GM10847 (cell line): Measurements from ENCODE around the gene PRKCE.

Experiments
- POLR2A ChIP-seq: IDR thresholded peaks from 2 replicates; pipeline ENCODE4 v1.6.1; 2011; ENCODE audit not compliant: insufficient read length; ENCODE audit errors: extremely low read depth

Gene PRKCE

DNA sequence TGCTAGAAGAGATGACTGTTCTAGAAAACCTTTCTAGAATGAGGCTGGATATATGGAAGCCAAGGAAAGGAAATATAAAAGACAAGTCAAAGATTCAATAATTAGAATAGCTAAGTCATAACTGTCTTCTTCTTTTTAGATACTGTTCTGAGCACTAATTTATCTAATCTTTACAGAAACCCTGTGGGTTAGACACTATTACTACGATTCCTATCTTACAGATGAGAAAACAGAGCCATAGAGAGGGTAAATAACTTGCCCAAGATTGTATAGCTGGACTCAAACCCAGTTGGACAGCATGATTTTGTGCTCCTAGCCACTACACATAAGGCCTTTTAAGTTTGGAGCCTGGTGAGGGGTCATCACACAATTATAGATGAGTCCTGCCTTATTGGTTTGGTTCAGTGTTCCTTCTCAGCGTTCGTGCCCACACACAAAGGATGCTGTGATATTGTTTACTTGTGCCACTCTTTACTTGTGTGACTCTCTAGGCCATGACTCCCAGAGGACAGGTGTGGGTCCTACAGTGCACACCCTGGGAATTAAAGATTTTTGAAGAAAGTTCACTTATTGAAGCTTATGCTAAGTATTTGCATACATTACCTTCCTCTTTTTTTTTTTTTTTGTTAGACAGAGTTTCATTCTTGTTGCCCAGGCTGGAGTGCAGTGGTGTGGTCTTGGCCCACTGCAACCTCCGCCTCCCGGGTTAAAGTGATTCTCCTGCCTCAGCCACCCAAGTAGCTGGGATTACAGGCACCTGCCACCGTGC, 153.7 kb downstream of the PRKCE start:
- TF ChIP-seq POLR2A = no peak

DNA sequence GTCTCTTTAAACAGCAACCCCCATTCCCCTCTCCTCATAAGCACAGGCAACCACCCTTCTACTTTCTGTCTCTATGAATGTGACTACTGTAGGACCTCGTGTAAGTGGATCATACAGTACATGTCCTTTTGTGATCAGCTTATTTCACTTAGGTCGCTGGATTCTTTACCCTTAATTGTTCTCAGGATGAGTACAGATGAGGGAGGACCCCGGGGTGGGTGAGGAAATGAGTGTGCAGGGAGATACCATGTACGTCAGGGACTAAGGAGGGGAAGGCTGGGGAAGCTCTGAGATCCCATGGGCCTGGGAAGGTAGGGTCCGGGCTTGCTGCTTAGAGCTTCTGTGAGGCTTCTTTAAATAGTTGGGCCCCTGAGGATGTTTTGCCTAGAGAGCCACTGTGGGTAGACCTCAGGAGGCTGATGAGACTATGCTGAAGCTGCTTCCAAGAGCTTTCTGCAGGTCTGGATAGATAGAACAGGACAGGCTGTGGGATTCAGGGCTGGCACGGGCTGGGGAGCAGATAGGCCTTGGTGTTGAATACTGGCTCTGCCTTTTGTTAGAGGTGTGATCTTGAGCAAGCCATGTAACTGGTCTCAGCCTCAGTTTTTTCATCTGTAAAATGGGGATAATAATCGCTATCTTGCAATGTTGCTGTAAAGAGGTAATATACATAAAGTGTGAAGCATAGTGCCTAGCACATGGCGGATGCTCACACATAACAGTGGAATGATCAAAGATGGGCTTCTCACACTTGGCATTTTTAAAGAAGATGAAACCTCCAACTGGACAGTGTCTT, 155.3 kb downstream of the PRKCE start:
- no peak for TF ChIP-seq POLR2A

DNA sequence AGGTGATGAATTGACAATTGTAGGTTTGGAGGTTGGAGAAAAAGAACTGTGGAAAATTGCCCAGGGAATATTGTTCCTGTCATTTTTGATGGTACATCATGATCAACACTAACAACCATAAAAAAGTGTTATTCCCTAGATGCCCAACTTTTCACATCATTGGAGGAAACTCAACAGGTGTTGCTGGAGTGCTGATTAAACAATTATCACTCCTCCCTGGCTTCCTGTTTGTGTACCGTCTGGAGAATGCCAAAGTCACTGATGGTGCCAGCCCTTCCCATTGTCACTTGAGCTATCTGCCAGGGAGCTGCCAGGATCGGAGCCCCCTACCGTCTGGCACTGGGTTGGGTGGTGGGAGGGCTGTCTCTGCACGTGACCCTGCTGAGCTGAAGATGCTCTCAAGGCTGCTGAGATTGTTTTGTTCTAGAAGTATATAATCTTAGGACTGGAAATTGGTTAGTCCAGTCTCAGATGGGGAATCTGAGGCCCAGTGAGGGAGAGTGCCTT, 156.9 kb downstream of the PRKCE start:
- no peak for TF ChIP-seq POLR2A

DNA sequence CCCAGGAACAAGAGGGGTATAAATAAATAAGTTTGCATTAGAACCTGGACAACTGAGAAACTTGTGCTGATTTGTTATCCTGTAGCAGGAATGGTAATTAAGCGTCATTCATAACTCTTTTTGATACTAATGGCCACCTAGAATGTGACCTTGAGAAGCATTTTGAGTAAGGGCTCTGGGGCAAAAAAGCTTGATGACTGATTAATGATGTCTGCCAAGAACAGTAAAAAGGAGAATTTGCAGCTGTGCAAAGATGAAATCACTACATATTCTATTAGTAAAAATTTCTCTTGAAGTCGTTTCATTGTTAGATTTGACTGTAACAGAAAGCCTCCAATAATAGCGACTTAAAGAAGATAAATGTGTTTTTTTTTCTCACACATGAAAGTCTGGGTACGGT, 157.7 kb downstream of the PRKCE start:
- no peak for TF ChIP-seq POLR2A

DNA sequence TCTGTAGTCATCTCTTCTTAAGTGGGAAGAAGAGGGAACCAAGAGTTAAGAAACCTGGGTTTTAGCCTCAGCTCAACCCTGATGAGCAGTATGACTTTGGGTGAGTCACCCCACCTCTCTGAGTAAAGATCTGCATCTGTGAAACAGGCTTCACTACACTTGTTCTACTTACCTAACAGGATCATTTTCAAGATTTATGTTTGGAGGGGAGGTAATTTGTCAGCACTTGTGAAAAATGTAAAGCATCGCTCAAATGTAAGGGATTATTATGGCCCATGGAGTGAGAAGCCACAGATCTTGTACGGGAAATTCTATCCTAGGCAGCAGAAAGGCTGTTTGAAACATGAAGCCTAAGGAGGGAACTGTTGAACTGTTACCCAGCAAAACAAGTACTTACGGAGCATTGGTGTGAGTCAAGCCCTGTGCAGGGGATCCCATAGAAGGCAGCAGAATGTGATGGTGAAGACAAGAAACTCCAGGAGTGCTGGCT, 160.6 kb downstream of the PRKCE start:
- TF ChIP-seq POLR2A = no peak

DNA sequence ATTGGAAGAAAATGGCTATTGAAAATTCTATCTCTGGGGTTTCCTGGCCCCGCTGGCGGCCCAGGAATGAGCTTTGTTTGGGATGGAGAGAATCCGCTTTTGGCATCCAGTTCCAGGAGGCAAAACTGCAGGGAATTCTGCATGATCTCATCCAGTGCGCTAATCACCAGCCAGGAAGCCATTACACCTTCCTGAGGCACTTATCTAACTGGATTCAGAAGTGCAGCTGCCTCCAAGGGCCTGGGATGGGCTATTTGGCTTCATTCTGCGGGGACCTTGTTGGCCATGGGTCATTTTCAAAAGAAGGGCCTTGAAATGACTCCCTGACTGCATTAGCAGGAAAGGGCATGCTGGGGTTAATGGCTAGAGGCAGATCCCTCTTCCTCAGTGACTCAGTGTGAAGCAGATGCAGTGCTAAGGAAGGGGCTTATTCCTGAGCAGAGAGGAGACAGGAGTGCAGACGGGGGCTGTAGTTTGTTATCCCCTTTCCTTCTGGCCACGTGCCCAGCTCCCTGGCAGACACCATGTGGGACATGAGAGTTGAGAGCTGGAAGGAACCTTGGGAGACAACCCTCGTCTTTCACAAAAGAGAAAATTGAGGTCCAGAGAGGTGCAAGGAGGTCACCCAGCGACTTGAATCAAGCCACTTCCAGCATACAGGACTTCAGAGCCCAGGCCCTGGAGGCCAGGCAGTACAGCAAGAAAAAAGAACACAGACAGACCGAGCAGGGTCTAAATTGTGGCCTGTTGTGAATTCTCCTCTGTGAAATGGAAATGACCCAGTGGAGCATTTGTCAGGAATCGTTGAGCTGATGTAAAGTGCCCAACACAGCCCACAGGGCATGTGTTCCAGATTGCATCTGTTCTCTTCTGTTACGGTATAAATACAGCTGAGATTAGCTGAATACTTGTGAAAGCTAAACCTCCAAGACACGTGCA, 161.8 kb downstream of the PRKCE start:
- no peak for TF ChIP-seq POLR2A

DNA sequence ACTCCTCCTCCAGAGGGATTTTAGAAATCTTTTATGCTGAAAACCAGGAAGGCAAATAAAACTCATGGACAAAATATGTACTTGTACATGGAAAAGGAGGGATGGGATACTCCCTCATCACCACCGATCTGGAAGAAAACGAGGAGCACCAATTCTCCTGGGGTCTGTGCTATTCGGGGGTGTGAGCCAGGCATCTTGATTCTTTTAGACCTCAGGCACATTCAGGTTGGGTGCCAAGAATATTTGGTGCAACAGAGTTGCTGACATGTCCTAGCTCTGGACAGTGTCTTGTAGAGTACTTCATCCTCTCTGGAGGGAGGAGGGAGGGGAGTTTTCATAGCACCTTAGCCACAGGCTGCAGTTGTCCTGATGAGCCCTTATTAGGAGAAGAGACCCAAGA, 163.0 kb downstream of the PRKCE start:
- TF ChIP-seq POLR2A = no peak

DNA sequence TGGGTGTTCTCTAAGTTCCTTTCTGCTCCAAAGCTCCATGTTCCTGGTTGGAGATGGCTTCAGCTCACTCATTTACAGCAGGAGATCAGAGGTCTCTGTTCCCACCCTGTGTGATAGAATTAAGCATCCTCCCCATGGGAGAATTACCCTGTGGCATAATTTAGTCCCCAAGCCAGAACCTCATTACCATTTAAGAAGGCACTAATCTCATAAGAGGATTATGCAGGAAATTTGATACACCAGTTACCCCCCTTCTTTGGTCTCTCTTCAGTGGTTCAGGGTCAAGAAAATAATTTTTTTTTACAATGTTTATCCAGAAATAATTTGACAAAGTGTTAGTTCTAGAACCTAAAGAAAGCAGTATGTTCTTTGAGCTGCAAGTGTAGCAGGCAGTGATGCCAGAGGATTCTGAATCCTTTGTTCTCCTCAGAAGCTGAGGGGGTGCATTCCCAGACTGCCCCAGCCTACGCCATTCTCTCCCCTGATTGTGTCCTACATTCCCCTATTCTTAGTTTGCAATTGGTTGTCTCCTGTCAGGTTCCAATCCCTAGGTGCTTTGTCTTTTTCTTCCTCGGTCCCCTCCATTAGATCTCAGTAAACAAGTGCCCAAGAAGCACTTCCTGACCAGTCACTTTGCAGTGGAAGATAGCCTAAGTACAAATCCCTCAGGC, 163.6 kb downstream of the PRKCE start:
- TF ChIP-seq POLR2A = no peak

DNA sequence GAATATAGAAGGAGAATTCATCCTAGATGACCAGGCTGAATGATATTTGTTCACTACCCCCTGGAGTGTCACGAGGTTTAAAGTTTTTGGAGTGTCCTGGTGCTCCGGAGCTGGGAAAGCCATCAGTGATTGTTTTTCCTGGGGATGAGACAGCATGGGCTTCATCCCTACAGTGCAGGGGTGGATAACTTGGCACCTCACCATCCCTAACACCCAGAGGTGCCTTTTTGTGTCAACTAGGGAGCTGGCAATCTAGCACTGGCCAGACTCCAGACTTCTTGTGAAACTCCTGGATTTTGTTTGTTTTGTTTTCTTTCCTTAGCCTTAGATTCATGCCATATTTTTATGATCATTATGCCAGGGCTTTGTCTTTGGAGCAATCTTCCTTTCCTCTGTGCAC, 164.8 kb downstream of the PRKCE start:
- TF ChIP-seq POLR2A = no peak

DNA sequence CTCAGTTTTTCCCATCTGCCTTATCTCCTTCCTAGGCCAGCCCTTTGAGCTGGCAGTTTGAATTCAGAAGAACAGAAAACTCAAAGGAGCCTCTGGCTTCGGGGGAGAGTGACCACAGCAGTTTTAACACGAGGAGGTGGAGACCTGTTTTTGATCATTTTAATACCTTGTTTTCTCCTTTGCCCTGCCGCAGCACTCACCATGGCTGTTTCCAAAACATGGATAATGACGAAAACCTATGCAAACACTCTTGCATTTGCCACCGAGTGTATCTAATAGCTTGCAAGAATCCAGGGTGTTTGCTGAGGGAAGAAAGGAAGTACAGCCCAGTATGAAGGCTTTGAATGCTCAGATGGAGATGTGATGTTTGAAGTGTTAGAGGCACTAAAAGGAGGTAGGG, 167.1 kb downstream of the PRKCE start:
- TF ChIP-seq POLR2A = no peak

DNA sequence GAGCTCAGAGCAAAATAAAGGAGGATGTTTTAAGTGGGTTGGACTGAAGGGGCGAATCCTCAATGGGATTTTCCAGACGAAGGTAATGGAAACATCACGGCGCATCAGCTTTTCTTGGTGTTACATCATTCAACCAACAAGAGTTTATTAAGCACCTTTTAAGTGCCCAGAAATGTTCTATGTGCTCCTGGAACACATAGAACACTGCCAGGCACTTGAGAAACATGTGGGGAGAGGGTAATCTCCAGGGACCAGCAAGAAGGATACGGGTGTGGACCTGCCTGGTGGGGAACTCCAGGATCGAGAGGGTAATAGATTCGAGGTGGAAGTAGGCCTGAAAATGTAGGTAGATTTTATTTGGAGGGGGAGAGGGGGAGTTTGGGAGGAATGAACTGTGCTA, 168.6 kb downstream of the PRKCE start:
- TF ChIP-seq POLR2A = no peak

DNA sequence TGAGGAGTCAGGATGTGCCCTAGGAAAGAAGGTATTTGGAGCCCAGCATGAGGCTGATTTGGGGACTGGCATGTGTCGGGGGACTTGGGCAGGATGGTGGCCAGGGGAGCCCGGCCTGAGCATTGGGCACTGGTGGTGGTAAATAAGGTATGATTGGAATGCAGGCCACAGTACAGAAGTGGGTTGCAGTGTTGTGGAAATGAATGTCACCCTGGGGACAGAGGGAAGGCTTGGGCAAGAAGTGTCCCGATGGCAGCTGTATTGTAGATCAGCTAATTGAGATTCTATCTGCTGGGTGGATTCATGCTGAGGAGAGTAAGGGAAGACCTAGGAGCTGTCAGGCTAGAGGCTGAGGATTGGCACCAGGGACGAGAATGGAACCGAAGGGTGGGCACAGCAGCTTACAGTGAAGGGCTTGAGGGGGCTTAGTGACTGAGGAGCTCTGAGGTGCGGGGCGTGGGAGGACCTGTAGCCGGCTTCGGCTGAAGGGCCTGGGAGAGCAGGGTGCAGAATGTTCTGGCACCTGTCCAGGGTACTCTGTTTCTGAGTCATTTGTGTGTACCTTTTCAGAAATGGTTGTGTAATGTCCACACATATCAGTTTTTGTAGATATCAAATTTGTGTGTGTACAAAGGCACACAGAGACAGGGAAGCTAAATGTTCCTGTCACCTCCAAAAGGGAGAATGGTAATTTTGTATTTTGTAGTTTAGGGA, 170.2 kb downstream of the PRKCE start:
- no peak for TF ChIP-seq POLR2A

DNA sequence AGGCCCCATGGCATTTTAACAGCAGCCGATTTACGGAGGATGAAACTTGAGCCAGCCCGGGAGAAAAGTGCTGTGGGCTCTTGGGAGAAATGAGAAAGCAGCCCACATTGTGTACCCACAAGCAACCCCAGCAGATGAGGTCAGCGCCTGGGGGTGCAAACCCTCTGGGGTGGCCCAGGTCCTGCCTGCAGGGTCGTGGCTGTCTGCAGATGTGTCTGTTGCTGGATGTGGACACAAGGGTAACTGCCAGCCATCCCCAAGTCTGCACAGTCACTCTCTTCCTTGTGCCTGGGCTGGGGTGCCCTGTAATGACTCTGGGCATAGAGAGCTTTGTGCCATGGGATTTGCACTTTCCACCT, 170.8 kb downstream of the PRKCE start:
- TF ChIP-seq POLR2A = no peak

DNA sequence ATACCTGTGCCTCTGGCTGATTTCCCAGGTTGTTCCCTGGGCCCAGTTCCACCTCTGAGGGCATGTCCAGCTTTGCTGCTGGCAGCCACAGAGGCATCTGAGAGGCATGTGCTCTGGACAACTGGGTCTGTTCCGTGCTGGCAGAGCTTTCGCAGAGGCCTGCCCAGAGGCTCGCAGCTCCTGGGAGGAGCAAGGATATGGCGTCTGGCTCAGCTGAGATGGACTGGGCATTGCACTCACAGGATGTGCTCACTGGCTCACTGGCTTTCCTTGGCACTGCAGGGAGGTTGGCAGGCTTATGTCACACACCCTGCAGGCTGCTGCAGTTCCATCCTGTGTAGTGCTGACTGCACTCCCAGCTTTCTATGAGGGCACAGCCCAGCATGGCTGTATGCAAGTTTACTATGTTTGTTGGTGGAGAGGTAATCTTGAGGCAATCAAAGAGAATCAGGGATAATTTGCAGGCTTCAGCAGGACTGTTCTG, 172.3 kb downstream of the PRKCE start:
- TF ChIP-seq POLR2A = no peak
